Measurements from ENCODE around the gene AVEN.

DNA sequence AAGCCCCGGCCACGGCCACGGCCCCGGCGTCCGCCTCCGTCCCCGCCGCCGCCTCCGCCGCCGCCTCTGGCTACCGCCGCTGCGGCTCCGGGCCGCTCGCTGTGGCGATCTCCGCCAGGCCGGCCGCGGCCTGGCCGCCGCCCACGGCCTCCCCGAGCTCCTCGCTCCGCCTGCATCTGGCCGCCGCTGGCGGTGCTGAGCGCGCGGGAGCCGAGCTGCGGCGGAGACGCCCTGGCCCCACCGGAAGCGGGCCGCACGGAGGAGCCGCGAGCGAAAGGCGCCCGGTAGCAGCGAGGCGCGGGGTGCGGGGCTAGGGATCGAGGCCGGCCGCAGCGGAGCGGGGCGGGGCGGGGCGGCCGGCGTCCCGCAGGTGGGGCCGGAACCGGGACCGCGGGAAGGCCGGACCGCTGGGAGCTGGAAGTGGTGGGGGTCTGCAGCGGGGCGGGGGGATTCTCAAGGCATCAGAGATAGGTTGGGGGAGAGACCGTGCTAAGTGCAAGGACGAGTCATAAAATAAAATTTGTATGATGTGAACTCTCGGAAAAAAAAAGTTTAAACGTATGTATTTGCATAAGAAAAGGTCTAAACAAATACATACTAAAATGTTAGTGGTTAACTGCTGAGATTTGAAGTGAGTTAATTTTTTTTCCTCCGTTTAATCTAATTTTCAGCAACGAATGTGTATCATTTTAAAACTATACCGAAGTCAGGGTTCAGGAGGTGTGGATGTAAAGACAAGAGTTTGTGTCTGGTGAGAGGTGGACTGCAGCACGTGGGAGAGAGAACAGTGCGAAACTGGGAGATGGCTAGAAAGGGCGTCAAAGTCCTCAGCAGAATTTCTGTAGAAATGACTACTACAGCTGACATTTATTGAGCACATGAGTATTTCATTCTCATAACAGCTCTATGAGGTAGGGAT, at the start of gene AVEN:
- TF ChIP-seq, protein P1, sequence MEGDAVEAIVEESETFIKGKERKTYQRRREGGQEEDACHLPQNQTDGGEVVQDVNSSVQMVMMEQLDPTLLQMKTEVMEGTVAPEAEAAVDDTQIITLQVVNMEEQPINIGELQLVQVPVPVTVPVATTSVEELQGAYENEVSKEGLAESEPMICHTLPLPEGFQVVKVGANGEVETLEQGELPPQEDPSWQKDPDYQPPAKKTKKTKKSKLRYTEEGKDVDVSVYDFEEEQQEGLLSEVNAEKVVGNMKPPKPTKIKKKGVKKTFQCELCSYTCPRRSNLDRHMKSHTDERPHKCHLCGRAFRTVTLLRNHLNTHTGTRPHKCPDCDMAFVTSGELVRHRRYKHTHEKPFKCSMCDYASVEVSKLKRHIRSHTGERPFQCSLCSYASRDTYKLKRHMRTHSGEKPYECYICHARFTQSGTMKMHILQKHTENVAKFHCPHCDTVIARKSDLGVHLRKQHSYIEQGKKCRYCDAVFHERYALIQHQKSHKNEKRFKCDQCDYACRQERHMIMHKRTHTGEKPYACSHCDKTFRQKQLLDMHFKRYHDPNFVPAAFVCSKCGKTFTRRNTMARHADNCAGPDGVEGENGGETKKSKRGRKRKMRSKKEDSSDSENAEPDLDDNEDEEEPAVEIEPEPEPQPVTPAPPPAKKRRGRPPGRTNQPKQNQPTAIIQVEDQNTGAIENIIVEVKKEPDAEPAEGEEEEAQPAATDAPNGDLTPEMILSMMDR (IDR thresholded peaks at IDR 0.05; ENCODE audit: extremely low read depth in 1 of 2, insufficient read depth in 1 of 2, low read depth in 1 of 2, low read length in 2 of 2), result no peak
- TF ChIP-seq EZH2 (IDR thresholded peaks at IDR 0.05; ENCODE audit: borderline replicate concordance, low read depth, low read length, severe bottlenecking) (no peak), POLR2AphosphoS5 (IDR thresholded peaks at IDR 0.05; ENCODE audit: insufficient read depth, low read depth, low read length) (no peak), POLR2A (IDR thresholded peaks at IDR 0.05; ENCODE audit: low read depth, low read length) (no peak), JUN (IDR thresholded peaks at IDR 0.05; ENCODE audit: borderline replicate concordance, insufficient read depth, insufficient read length, low read depth) (no peak), MYC (IDR thresholded peaks at IDR 0.05; ENCODE audit: low read depth, low read length) (no peak)

Measured in endothelial cell of umbilical vein (primary cell).